Endometrial microvascular endothelial cells (primary cell): ENCODE data around the gene ZNF784. TPM values are rescaled to one million over a fixed set of nuclear protein-coding genes. Genes with fewer than 3 reads are reported as not detected.
"Not testable (repeated sequence)": the region's sequence is repeated elsewhere in the genome, so short reads cannot be mapped to it uniquely, and the experiment has no call there.

Experiments used
- in situ Hi-C: cut with HindIII; loops from 2 replicates; pipeline ENCODE4 v1.10.0; 2017; ENCODE audit warnings: low sequenced_read_pairs, low pct_unique_long_range_greater_than_20kb; ENCODE audit errors: inconsistent ontology term
- total RNA-seq: library from RNA; depleted of rRNA; stranded (reverse); fragments of >200 nt; gene quantifications from one replicate; pipeline ENCODE4 v1.2.3, GENCODE V29; 2015; ENCODE audit errors: inconsistent ontology term

Gene ZNF784
- total RNA-seq, 1 donor from 2014 or later: 1.0 TPM

DNA sequence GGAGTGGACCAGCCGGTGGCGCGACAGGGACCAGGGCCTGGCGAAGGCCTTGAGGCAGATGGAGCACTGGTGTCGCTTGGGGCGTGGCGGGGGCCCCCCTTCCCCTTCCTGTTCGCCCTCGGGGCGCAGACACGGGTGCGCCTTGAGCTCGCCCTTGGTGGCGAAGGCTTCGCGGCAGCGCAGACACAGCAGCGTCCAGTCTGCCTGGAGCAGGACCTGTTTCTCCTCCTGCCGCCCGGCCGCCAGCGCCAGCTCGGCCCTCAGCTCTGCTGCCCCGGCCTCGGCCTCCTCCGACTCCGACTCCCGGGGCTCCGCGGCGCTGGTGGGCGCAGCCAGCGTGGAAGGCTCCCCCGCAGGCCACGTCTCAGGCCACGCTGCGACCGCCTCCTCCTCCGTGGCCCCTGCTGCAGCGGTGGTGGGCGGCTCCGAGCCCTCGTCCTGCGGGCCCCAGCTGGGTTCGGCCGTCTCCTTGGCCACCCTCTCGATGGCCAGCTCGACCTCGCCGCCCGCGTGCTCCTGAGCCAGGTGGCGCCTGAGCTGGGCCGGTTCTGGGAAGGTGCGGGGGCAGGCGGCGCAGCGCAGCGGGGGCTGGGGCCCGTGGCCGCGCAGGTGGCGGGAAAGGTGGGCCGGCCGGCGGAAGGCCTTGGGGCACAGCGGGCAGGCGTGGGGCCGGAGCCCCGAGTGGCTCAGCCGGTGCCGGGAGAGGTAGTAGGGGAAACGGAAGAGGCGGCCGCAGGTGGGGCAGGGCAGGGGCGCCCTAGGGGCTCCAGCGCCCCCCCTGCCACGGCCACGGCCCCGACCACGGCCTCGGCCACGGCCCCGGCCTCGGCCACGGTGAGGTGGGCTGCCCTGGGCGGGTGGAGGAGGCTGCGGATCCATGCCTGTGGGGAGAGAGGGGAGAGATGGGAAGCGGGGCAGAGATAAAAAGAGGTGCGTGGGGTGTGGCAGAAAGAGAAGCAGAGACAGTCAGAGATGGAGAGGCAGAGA is 45.3 kb downstream of the ZNF784 start:
- in situ Hi-C loops: no loop called here

DNA sequence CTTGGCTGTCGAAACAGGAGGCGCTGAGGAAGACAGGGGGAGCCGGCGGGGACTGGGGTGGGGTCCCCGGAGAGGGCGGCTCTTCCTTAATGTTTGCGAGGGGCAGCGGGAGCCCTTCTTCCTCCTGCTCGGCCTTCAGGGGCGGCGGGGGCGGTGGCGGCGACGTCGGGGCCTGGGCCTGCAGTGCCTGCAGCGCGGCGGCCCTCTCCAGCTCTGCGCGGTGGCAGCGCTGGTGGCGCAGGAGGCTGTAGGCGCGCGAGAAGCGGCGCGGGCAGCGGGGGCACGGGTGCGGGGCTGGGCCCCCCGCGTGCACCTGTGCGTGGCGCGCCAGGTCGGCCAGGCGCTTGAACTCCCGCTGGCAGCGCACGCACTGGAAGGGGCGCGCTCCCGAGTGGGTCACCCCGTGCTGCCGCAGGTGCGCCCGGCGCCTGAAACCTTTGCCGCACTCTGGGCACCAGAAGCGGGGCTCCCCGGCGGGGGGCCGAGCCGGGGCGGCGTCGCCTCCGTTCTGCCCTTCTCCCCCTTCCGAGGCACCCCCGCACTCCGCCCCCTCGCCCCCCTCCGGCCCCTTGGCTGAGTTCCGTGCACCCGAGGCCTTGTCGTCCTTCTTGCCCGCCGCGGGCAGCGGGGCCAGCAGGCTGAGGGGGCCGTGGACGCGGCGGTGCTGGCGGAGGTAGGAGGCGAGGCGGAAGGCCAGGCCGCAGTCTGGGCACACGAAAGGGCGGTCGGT is 46.2 kb downstream of the ZNF784 start:
- in situ Hi-C loops: no loop called here

- in situ Hi-C loops: no loop called here
Measured at GRCh38 chr19:55576746-55577145, 47.6 kb downstream of the ZNF784 start.

GRCh38 chr19:55573929-55574328 is 50.4 kb downstream of the ZNF784 start:
- in situ Hi-C loops: not testable (repeated sequence)

Other genes with a start within 250 kb of the ZNF784 start
- not detected for gene TMEM190, start 247.7 kb downstream of the ZNF784 start, total RNA-seq
- not detected for gene TMEM238, start 240.3 kb downstream of the ZNF784 start, total RNA-seq
- gene RPL28, start 238.6 kb downstream of the ZNF784 start, total RNA-seq: 298 TPM
- gene UBE2S, start 216.8 kb downstream of the ZNF784 start, total RNA-seq: 101 TPM
- gene SHISA7, start 181.3 kb downstream of the ZNF784 start, total RNA-seq: not detected
- 58.8 TPM for gene ISOC2, start 162.9 kb downstream of the ZNF784 start, total RNA-seq
- gene C19orf85, start 159.8 kb downstream of the ZNF784 start, total RNA-seq: not detected
- 4.6 TPM for gene ZNF628, start 147.9 kb downstream of the ZNF784 start, total RNA-seq
- 8.5 TPM for gene NAT14, start 139.4 kb downstream of the ZNF784 start, total RNA-seq
- gene SSC5D, start 136.1 kb downstream of the ZNF784 start, total RNA-seq: 1.1 TPM
- gene SBK2, start 87.4 kb downstream of the ZNF784 start, total RNA-seq: not detected
- gene SBK3, start 79.0 kb downstream of the ZNF784 start, total RNA-seq: not detected
- gene ZNF579, start 43.7 kb downstream of the ZNF784 start, total RNA-seq: 4.8 TPM
- 0.93 TPM for gene FIZ1, start 25.0 kb downstream of the ZNF784 start, total RNA-seq
- 16.7 TPM for gene ZNF524, start 24.3 kb downstream of the ZNF784 start, total RNA-seq
- 3.3 TPM for gene ZNF865, start 18.9 kb downstream of the ZNF784 start, total RNA-seq
- gene ZNF580, start 16.4 kb upstream of the ZNF784 start, total RNA-seq: 11.1 TPM
- gene ZNF581, start 19.1 kb upstream of the ZNF784 start, total RNA-seq: 9.8 TPM
- 13.0 TPM for gene CCDC106, start 23.6 kb upstream of the ZNF784 start, total RNA-seq
- gene U2AF2, start 30.5 kb upstream of the ZNF784 start, total RNA-seq: 215 TPM
- 155 TPM for gene EPN1, start 50.7 kb upstream of the ZNF784 start, total RNA-seq
- gene NLRP9, start 113.8 kb upstream of the ZNF784 start, total RNA-seq: not detected
- gene RFPL4A, start 134.5 kb upstream of the ZNF784 start, total RNA-seq: not detected
- gene RFPL4AL1, start 144.6 kb upstream of the ZNF784 start, total RNA-seq: not detected
- not detected for gene NLRP11, start 207.4 kb upstream of the ZNF784 start, total RNA-seq
- gene NLRP4, start 212.0 kb upstream of the ZNF784 start, total RNA-seq: not detected